Breast epithelium (tissue), 4 donors: ENCODE measurements around the gene INPP5F. TPM values are rescaled to one million over a fixed set of nuclear protein-coding genes. Genes with fewer than 3 reads are reported as not detected.

Experiments used
- DNase-seq, 2 donors: peaks; one replicate each; pipeline ENCODE4 v3.0.0-alpha.2; 2019; ENCODE audit warnings: low spot score in 2 of 2
- H3K27ac ChIP-seq, 2 donors: fragments of 200-600 bp; sonication (generic) in 1 of 2; one replicate each; pipeline ENCODE4 v1.5.1; 2016 to 2019; ENCODE audit warnings: mild to moderate bottlenecking in 1 of 2
- H3K27me3 ChIP-seq, 2 donors: fragments of 200-600 bp; sonication (generic) in 1 of 2; one replicate each; pipeline versions ENCODE4 v1.5.1 to v1.6.0; 2017 to 2019; ENCODE audit warnings: control low read depth in 1 of 2, mild to moderate bottlenecking in 1 of 2
- H3K36me3 ChIP-seq: fragments of 200-600 bp; one replicate; pipeline ENCODE4 v1.5.1; 2019
- H3K4me1 ChIP-seq, 2 donors: fragments of 200-600 bp; sonication (generic); one replicate each; pipeline ENCODE4 v1.5.1; 2016 to 2019; ENCODE audit warnings: control low read depth in 1 of 2
- H3K4me3 ChIP-seq, 3 donors: fragments of 200-600 bp; sonication (generic); 1 replicate in 2 of 3; 2 replicates in 1 of 3; pipeline ENCODE4 v1.5.1; 2016 to 2019; ENCODE audit warnings: mild to moderate bottlenecking in 3 of 3, moderate library complexity in 2 of 3
- H3K9me3 ChIP-seq, 2 donors: fragments of 200-600 bp; sonication (generic) in 1 of 2; one replicate each; pipeline ENCODE4 v1.5.1; 2016 to 2019; ENCODE audit warnings: control low read depth in 1 of 2
- CTCF ChIP-seq, 3 donors: fragments of 450-650 bp; IDR thresholded peaks; one replicate each; pipeline ENCODE4 v1.5.1; 2016 to 2017; ENCODE audit warnings: antibody characterized with exemption in 3 of 3, mild to moderate bottlenecking in 3 of 3, moderate library complexity in 3 of 3
- POLR2A ChIP-seq: fragments of 450-650 bp; IDR thresholded peaks from one replicate; pipeline ENCODE4 v1.6.1; 2016; ENCODE audit warnings: antibody characterized with exemption, mild to moderate bottlenecking, moderate library complexity
- POLR2AphosphoS5 ChIP-seq, 3 donors: sonication (generic); formaldehyde crosslinking; IDR thresholded peaks; one replicate each; pipeline ENCODE4 v1.6.1; 2017; ENCODE audit warnings: antibody characterized with exemption in 3 of 3
- intact Hi-C: fragments of 100-400 bp; cut with DNase I; formaldehyde crosslinking; loops from one replicate; pipeline ENCODE4 v1.15.1; 2023; ENCODE audit warnings: low total_unique reads
- total RNA-seq, 3 donors: library from RNA; depleted of rRNA; stranded (reverse); fragments of >200 nt; gene quantifications; one replicate each; pipeline ENCODE4 v1.1.0, GENCODE V29; 2016

Gene INPP5F
- total RNA-seq, 3 donors from 2014 or later: 13.1 to 15.1 (median 14.6) TPM

GRCh38 chr10:119755446-119755845 lies 29.6 kb downstream of the INPP5F start:
- no peak overlapping the region for H3K4me3 ChIP-seq
- intact Hi-C loops: no loop called here
- TF ChIP-seq POLR2A: no peak
- no peak for TF ChIP-seq CTCF (IDR thresholded peaks at IDR 0.05)
- no peak for TF ChIP-seq POLR2AphosphoS5 (IDR thresholded peaks at IDR 0.05)
- H3K27me3 ChIP-seq: no peaks in the 10 kb centered on the region
- DNase-seq: no peak
- no peaks in the 10 kb centered on the region for H3K9me3 ChIP-seq
- H3K36me3 ChIP-seq: no peaks in the 10 kb centered on the region
- H3K27ac ChIP-seq: no peak overlapping the region
- no peaks in the 10 kb centered on the region for H3K4me1 ChIP-seq

DNA sequence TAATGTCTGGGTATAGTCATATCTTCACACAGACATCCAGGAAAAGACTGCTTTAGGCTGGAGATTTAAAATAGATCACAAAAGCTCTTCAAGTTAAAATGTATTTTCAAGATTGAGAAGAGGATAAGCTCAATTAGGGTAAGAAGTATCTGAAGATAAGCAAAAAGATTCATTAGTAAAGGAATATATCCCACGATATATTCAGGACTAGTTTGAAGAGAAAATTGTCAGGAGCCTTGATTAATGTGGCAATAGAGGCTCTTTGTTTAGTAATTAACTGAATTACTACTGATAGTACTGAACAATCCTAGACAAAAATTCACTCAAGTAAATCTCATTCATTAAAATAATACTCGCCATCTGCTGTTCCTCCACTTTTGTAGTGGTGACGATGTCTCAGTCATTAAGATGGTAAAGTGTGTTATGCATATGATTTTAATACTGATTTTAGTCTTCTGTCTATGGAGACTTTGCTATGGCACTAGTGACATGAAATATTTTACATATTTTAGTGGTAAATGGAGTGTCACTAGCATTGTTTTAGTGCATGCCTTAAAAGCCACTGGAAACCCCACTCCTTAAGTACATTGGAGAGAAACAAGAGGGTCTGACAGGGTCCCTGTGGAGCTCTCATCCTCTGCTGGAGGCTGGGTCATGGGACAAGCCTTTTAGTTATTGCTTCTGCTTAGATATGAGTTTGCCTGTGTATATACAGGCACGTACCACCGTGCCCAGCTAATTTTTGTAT lies 32.8 kb downstream of the INPP5F start:
- intact Hi-C loops: no loop called here
- Histone ChIP-seq H3K4me1 (no peaks in the 10 kb centered on the region), H3K9me3 (no peaks in the 10 kb centered on the region), H3K4me3 (no peak overlapping the region), H3K27me3 (no peaks in the 10 kb centered on the region), H3K36me3 (no peaks in the 10 kb centered on the region), H3K27ac (no peak overlapping the region)
- no peak for TF ChIP-seq CTCF (IDR thresholded peaks at IDR 0.05)
- TF ChIP-seq POLR2AphosphoS5 (IDR thresholded peaks at IDR 0.05): no peak
- TF ChIP-seq POLR2A: no peak
- no peak for DNase-seq

DNA sequence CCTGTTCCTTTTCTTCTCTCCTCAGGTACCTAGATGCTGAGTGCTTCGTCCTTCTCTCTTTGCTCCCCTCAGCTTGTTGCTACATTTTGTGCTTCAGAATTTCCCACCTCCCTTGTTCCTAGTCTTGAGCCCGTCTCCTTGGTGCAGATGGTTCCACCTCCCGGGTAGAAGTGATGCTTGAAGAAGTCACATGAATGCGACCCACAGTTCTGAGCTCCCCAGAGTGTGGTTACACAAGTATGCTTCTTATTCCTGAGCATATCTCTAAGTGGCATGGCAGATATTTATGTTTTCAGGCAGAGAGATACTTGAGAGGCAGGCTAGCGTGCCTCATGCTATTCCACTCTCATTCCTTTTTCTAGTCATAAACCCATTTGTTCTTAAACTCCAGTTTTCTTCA lies 34.0 kb downstream of the INPP5F start:
- no peak for DNase-seq
- H3K27ac ChIP-seq: no peak overlapping the region
- intact Hi-C loops: no loop called here
- no peak for TF ChIP-seq POLR2AphosphoS5 (IDR thresholded peaks at IDR 0.05)
- no peak for TF ChIP-seq POLR2A
- no peak for TF ChIP-seq CTCF (IDR thresholded peaks at IDR 0.05)
- no peaks in the 10 kb centered on the region for H3K36me3 ChIP-seq
- H3K4me1 ChIP-seq: no peaks in the 10 kb centered on the region
- no peak overlapping the region for H3K4me3 ChIP-seq
- no peaks in the 10 kb centered on the region for H3K9me3 ChIP-seq
- H3K27me3 ChIP-seq: no peaks in the 10 kb centered on the region

DNA sequence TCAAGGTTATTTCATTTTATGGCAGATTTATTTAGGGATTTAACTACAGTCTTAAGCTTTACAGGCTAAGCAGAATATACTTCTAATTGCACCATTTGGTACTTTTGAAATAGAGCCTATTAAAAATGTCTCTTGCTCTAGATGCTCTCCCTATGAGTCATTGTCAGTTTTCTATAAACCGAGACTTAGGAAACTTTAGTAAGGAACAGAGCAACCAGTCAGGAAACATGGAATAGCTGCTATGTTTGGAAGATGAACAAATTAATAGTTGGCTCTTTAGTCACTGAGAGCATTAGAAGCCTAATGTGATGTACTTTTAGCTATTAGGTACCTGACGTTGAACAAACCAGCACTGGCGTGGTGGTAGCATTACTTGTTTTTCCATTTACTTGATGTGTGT lies 35.3 kb downstream of the INPP5F start:
- no peak overlapping the region for H3K27ac ChIP-seq
- no peak for DNase-seq
- H3K27me3 ChIP-seq: no peaks in the 10 kb centered on the region
- H3K4me3 ChIP-seq: no peak overlapping the region
- no peaks in the 10 kb centered on the region for H3K4me1 ChIP-seq
- no peaks in the 10 kb centered on the region for H3K9me3 ChIP-seq
- TF ChIP-seq POLR2A: no peak
- TF ChIP-seq CTCF (IDR thresholded peaks at IDR 0.05): no peak
- TF ChIP-seq POLR2AphosphoS5 (IDR thresholded peaks at IDR 0.05): no peak
- intact Hi-C loops: no loop called here
- no peaks in the 10 kb centered on the region for H3K36me3 ChIP-seq

- no peak overlapping the region for H3K4me3 ChIP-seq
- H3K27ac ChIP-seq: no peak overlapping the region
- intact Hi-C loops: no loop called here
Measured at GRCh38 chr10:119762035-119762434, 36.2 kb downstream of the INPP5F start.

More at GRCh38 chr10:119762035-119762434, 36.2 kb downstream of the INPP5F start:
- Histone ChIP-seq H3K27me3 (no peaks in the 10 kb centered on the region), H3K4me1 (no peaks in the 10 kb centered on the region), H3K9me3 (no peaks in the 10 kb centered on the region), H3K36me3 (no peaks in the 10 kb centered on the region)
- no peak for DNase-seq
- TF ChIP-seq POLR2A: no peak
- no peak for TF ChIP-seq POLR2AphosphoS5 (IDR thresholded peaks at IDR 0.05)
- no peak for TF ChIP-seq CTCF (IDR thresholded peaks at IDR 0.05)
